ENCODE data around the gene MCU.
"Not testable (repeated sequence)": the region's sequence is repeated elsewhere in the genome, so short reads cannot be mapped to it uniquely, and the experiment has no call there.

The MCU gene

DNA sequence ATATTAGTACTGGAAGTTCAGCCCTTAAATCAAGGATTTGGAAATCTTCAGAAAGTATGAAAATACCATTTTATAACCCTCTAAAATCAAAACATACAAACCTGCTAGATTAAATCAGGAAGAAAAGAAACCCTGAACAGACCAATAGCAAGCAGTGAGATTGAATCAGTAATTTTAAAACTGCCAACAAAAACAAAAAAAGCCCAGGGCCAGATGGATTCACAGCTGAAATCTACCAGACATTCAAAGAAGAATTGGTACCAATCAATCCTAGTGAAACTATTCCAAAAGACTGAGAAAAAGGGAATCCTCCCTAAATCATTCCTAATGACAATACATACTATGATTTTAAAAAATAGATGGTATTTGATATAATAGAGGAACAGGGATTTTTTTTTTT, 70.1 kb downstream of the MCU start:
- Mint-ChIP-seq H3K9me3 (no peaks in the 10 kb centered on the region), H3K4me1 (peaks cover 22% of the 10 kb centered on the region), H3K27me3 (ENCODE audit: low read depth) (peaks cover 5% of the 10 kb centered on the region), H3K4me3 (no peak overlapping the region), H3K36me3 (ENCODE audit: low read depth) (peaks cover 4% of the 10 kb centered on the region), H3K27ac (peak overlapping the region; percentile 6 to 84 (median 44))
- TF ChIP-seq, protein P1, sequence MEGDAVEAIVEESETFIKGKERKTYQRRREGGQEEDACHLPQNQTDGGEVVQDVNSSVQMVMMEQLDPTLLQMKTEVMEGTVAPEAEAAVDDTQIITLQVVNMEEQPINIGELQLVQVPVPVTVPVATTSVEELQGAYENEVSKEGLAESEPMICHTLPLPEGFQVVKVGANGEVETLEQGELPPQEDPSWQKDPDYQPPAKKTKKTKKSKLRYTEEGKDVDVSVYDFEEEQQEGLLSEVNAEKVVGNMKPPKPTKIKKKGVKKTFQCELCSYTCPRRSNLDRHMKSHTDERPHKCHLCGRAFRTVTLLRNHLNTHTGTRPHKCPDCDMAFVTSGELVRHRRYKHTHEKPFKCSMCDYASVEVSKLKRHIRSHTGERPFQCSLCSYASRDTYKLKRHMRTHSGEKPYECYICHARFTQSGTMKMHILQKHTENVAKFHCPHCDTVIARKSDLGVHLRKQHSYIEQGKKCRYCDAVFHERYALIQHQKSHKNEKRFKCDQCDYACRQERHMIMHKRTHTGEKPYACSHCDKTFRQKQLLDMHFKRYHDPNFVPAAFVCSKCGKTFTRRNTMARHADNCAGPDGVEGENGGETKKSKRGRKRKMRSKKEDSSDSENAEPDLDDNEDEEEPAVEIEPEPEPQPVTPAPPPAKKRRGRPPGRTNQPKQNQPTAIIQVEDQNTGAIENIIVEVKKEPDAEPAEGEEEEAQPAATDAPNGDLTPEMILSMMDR (IDR thresholded peaks at IDR 0.05; ENCODE audit: unreplicated experiment in 3 of 3): no peak

DNA sequence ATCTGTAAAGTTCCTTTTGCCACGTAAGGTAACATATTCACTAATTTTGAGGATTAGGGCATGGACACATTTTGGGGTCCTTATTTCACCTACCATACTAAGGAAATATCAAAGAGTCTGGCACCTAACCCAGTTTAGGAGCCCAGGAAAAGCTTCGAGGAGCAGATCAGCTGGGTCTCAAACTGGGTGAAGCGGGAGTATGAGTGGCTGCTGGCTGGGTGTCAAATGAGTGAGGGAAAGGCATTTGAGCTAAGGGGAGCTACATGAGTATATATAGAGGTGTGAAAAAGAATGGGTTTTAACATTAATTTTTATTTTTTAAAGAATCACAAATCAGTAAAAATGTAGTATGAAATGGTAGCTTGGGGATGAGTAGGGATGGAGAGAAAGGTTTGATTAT, 71.3 kb downstream of the MCU start:
- Mint-ChIP-seq H3K36me3 (ENCODE audit: low read depth) (peaks cover 8% of the 10 kb centered on the region), H3K27me3 (ENCODE audit: low read depth) (peaks cover 5% of the 10 kb centered on the region), H3K4me1 (peaks cover 20% of the 10 kb centered on the region), H3K27ac (no peak overlapping the region), H3K4me3 (no peak overlapping the region), H3K9me3 (no peaks in the 10 kb centered on the region)
- TF ChIP-seq, protein P1 (IDR thresholded peaks at IDR 0.05; ENCODE audit: unreplicated experiment in 3 of 3): no peak

DNA sequence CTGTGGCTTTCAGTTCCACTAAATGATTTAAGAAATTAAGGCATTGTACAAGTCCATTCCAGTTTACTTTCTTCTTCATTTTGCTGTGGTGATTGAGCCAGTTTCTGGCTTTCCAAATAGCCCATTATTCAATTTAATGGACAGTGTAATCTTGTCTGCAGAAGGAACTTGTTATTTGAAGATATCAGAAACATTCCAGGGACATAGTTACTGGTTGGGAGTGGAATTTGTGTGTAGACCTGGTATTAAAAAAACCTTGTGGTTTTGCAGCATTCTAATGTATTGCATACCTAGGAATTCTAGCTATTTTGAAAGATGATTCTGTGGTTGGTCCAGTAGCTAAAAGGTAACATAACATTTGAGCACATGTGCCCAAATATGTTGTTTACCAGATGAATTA, 72.2 kb downstream of the MCU start:
- peaks cover 8% of the 10 kb centered on the region for H3K36me3 Mint-ChIP-seq (ENCODE audit: low read depth)

DNA sequence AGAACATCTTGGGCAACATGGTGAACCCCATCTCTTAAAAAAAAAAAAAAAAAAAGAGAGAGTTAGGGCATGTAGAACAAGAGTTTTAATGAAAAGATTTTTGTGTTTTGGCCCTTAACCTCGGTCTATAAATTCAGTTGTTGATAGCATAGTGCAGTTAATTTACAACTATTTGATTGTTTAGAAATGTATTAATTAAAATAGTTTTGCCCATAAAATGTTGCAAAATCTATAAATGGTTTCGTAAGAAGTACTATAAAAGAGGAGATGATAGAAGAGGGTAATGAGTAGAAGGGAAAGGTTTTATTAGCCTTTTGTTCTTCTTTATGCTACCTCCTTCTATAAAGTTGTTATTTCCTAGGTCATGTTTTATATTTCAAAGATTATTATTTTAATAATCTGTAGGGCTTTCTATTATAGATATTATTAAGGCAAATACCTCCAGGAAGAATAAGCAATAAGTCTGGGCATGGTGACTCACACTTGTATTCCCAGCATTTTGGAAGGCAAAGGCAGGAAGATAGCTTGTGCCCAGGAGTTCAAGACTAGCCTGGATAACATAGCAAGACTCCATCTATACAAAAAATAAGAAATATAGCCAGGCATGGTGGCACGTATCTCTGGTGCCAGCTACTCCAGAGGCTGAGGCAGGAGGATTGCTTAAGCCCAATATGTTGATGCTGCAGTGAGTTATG, 73.3 kb downstream of the MCU start:
- Mint-ChIP-seq H3K27ac (no peak overlapping the region), H3K9me3 (peaks cover 3% of the 10 kb centered on the region), H3K4me1 (peaks cover 20% of the 10 kb centered on the region), H3K27me3 (ENCODE audit: low read depth) (no peaks in the 10 kb centered on the region), H3K4me3 (no peak overlapping the region), H3K36me3 (ENCODE audit: low read depth) (peaks cover 10% of the 10 kb centered on the region)
- TF ChIP-seq, protein P1 (IDR thresholded peaks at IDR 0.05; ENCODE audit: unreplicated experiment in 3 of 3): no peak

More for the DNA sequence above, 72.2 kb downstream of the MCU start:
- Mint-ChIP-seq H3K4me3 (no peak overlapping the region), H3K4me1 (peaks cover 20% of the 10 kb centered on the region), H3K27ac (peak overlapping the region in 2 of 3 experiments; percentile 42 to 68), H3K9me3 (no peaks in the 10 kb centered on the region), H3K27me3 (ENCODE audit: low read depth) (peaks cover under 1% of the 10 kb centered on the region)
- TF ChIP-seq, protein P1 (IDR thresholded peaks at IDR 0.05; ENCODE audit: unreplicated experiment in 3 of 3): no peak

DNA sequence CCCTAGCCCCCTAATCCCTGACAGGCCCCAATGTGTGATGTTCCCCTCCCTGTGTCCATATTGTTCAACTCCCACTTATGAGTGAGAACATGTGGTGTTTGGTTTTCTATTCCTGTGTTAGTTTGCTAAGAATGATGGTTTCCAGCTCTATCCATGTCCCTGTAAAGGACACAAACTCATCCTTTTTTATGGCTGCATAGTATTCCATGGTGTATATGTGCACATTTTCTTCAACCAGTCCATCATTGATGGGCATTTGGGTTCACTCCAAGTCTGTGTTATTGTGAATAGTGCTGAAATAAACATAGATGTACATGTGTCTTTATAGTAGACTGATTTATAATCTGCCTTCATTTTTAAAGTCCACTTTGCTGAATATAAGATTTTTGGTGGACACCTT, 79.3 kb downstream of the MCU start:
- H3K36me3 Mint-ChIP-seq (ENCODE audit: low read depth): peaks cover 38% of the 10 kb centered on the region
- H3K9me3 Mint-ChIP-seq: peaks cover 42% of the 10 kb centered on the region
- H3K4me1 Mint-ChIP-seq; H3K27me3 Mint-ChIP-seq (ENCODE audit: low read depth); H3K4me3 Mint-ChIP-seq; H3K27ac Mint-ChIP-seq: not testable (repeated sequence)

DNA sequence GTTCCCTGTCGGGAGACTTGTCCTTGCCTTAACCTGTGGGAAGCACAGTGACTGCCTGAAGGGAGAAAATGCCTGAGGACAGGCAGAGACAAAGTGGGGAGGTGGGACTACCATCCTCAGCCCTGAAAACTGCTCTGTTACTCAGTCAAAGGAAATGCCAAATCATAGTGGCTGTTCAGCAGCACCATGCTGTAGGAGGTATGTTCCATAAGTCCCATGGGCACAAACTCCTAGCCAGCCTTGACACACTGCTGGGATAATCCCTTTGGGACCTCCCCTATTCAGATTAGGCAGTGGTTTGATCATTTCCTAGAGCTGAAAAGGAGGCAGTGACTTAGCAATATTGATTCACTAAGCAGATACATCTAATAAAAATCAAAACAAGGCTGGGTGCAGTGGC, 80.1 kb downstream of the MCU start:
- Mint-ChIP-seq H3K27me3 (ENCODE audit: low read depth) (no peaks in the 10 kb centered on the region), H3K36me3 (ENCODE audit: low read depth) (peaks cover 44% of the 10 kb centered on the region), H3K27ac (no peak overlapping the region), H3K4me3 (no peak overlapping the region), H3K4me1 (no peaks in the 10 kb centered on the region), H3K9me3 (peaks cover 50% of the 10 kb centered on the region)
- TF ChIP-seq, protein P1 (IDR thresholded peaks at IDR 0.05; ENCODE audit: unreplicated experiment in 3 of 3): no peak

Data from nephron (organoid).